GM10248 (cell line): Measurements from ENCODE around the gene CDH23.

Source experiments
- CTCF ChIA-PET: fragments of 300-600 bp; sonication (Branson Sonifier 250); formaldehyde crosslinking; extraction: SDS; loops from one replicate; lab custom pipeline; 2021; ENCODE audit warnings: antibody characterized with exemption; lab: Yijun Ruan, JAX
- POLR2A ChIA-PET: fragments of 350-650 bp; sonication (Branson Sonifier 250); formaldehyde crosslinking; extraction: SDS; loops from one replicate; lab custom pipeline; 2020; ENCODE audit warnings: antibody characterized with exemption; lab: Yijun Ruan, JAX
- DNase-seq: peaks from one replicate; pipeline ENCODE4 v3.0.0; 2012; ENCODE audit errors: extremely low spot score
- CTCF ChIP-seq: IDR thresholded peaks from 2 replicates; pipeline ENCODE4 v1.5.1; 2012; ENCODE audit warnings: mild to moderate bottlenecking, low read depth; ENCODE audit errors: extremely low read depth, missing control alignments, control extremely low read depth

Gene CDH23

GRCh38 chr10:71717056-71717455 lies 320.3 kb downstream of the CDH23 start:
- no peak for TF ChIP-seq CTCF
- DNase-seq, result no peak
- POLR2A ChIA-PET, result no interaction called here
- CTCF ChIA-PET, result interaction anchor here (1.2 to 2.9 kb wide), 6 partner anchors 9 to 56 kb away, joined by 3 to 14 read pairs (median 7); partner anchors contain the start of gene VSIR

- ChIA-PET POLR2A (no interaction called here), CTCF (interaction anchor here (0.8 to 2.9 kb wide), 6 partner anchors 8 to 56 kb away, joined by 3 to 14 read pairs (median 7); partner anchors contain the start of gene VSIR)
- TF ChIP-seq CTCF, result no peak
- DNase-seq, result no peak
Observed at GRCh38 chr10:71717551-71717951, 320.8 kb downstream of the CDH23 start.

- no peak for DNase-seq
- ChIA-PET CTCF (interaction anchor here (0.8 to 5.1 kb wide), 7 partner anchors 8 to 55 kb away, joined by 3 to 23 read pairs (median 9); partner anchors contain the start of gene VSIR), POLR2A (no interaction called here)
- TF ChIP-seq CTCF, result no peak
Observed at GRCh38 chr10:71718165-71718698, 321.5 kb downstream of the CDH23 start.

GRCh38 chr10:71719042-71719441 lies 322.3 kb downstream of the CDH23 start:
- ChIA-PET CTCF (interaction anchor here (1.5 to 5.1 kb wide), 2 partner anchors 11 to 14 kb away, joined by 3 to 23 read pairs; no protein-coding TSS in a partner anchor), POLR2A (no interaction called here)
- DNase-seq, result no peak
- TF ChIP-seq CTCF, result no peak

- ChIA-PET CTCF (interaction anchor here (1.5 to 5.1 kb wide), 2 partner anchors 11 to 15 kb away, joined by 3 to 23 read pairs; no protein-coding TSS in a partner anchor), POLR2A (no interaction called here)
- TF ChIP-seq CTCF, result no peak
- DNase-seq, result no peak
Observed at GRCh38 chr10:71719464-71720201, 322.9 kb downstream of the CDH23 start, which contains the start of gene C10orf105. TSS of gene C10orf105 (minus strand) at chr10:71719778. CDS start at chr10:71716337, 3,441 bp downstream.

GRCh38 chr10:71720288-71720687 lies 323.6 kb downstream of the CDH23 start:
- no peak for TF ChIP-seq CTCF
- DNase-seq, result no peak
- CTCF ChIA-PET, result interaction anchor here (0.8 to 5.1 kb wide), 2 partner anchors 11 to 12 kb away, joined by 3 to 23 read pairs; no protein-coding TSS in a partner anchor
- POLR2A ChIA-PET, result no interaction called here
